ENCODE data around the gene ZNF555. TPM values are rescaled to one million over a fixed set of nuclear protein-coding genes. Genes with fewer than 3 reads are reported as not detected.

Gene ZNF555
- total RNA-seq, 1 donor from 2014 or later = 5.9 TPM

GRCh38 chr19:2845107-2845506 is 3.8 kb downstream of the ZNF555 start:
- TF ChIP-seq, protein P1, sequence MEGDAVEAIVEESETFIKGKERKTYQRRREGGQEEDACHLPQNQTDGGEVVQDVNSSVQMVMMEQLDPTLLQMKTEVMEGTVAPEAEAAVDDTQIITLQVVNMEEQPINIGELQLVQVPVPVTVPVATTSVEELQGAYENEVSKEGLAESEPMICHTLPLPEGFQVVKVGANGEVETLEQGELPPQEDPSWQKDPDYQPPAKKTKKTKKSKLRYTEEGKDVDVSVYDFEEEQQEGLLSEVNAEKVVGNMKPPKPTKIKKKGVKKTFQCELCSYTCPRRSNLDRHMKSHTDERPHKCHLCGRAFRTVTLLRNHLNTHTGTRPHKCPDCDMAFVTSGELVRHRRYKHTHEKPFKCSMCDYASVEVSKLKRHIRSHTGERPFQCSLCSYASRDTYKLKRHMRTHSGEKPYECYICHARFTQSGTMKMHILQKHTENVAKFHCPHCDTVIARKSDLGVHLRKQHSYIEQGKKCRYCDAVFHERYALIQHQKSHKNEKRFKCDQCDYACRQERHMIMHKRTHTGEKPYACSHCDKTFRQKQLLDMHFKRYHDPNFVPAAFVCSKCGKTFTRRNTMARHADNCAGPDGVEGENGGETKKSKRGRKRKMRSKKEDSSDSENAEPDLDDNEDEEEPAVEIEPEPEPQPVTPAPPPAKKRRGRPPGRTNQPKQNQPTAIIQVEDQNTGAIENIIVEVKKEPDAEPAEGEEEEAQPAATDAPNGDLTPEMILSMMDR (IDR thresholded peaks at IDR 0.05) = no peak
- peaks cover 10% of the 10 kb centered on the region for H3K9me3 Mint-ChIP-seq (ENCODE audit: unreplicated experiment)

GRCh38 chr19:2846180-2846894 is 5.1 kb downstream of the ZNF555 start:
- peaks cover 18% of the 10 kb centered on the region for H3K9me3 Mint-ChIP-seq (ENCODE audit: unreplicated experiment)
- H3K4me1 Mint-ChIP-seq (ENCODE audit: unreplicated experiment) = peaks cover 13% of the 10 kb centered on the region
- TF ChIP-seq, protein P1 (IDR thresholded peaks at IDR 0.05) = no peak
- H3K27me3 Mint-ChIP-seq (ENCODE audit: unreplicated experiment) = no peaks in the 10 kb centered on the region
- H3K36me3 Mint-ChIP-seq (ENCODE audit: unreplicated experiment) = peaks cover 33% of the 10 kb centered on the region
- no peak overlapping the region for H3K27ac Mint-ChIP-seq (ENCODE audit: unreplicated experiment)
- DNase-seq (ENCODE audit: extremely low spot score, unreplicated experiment) = no peak
- H3K4me3 Mint-ChIP-seq (ENCODE audit: unreplicated experiment) = no peak overlapping the region

More at GRCh38 chr19:2845107-2845506, 3.8 kb downstream of the ZNF555 start:
- peaks cover 21% of the 10 kb centered on the region for H3K36me3 Mint-ChIP-seq (ENCODE audit: unreplicated experiment)
- H3K4me3 Mint-ChIP-seq (ENCODE audit: unreplicated experiment) = no peak overlapping the region
- no peak overlapping the region for H3K27ac Mint-ChIP-seq (ENCODE audit: unreplicated experiment)
- H3K27me3 Mint-ChIP-seq (ENCODE audit: unreplicated experiment) = no peaks in the 10 kb centered on the region
- peaks cover 13% of the 10 kb centered on the region for H3K4me1 Mint-ChIP-seq (ENCODE audit: unreplicated experiment)
- DNase-seq (ENCODE audit: extremely low spot score, unreplicated experiment) = no peak

DNA sequence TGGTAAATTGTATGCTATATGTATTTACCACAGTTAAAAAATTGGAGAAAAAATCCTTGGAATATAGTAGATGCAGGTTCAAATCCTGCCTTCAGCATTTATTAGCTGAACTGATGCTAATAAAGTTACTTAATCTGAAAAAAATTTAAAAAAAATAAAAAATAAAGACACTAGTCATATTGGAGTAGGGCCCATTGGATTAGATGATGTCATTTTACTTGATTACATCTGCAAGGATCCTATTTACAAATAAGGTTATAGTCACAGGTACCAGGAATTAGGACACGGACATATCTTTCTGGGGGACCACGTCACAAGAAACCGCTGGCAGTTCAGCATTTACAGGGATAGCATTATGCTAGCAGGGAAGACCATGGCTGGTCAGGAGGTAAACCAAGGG is 6.2 kb downstream of the ZNF555 start:
- Mint-ChIP-seq H3K27me3 (ENCODE audit: unreplicated experiment) (no peaks in the 10 kb centered on the region), H3K4me3 (ENCODE audit: unreplicated experiment) (no peak overlapping the region), H3K36me3 (ENCODE audit: unreplicated experiment) (peaks cover 45% of the 10 kb centered on the region), H3K27ac (ENCODE audit: unreplicated experiment) (no peak overlapping the region), H3K4me1 (ENCODE audit: unreplicated experiment) (peaks cover 9% of the 10 kb centered on the region), H3K9me3 (ENCODE audit: unreplicated experiment) (peaks cover 23% of the 10 kb centered on the region)
- TF ChIP-seq, protein P1 (IDR thresholded peaks at IDR 0.05) = no peak
- DNase-seq (ENCODE audit: extremely low spot score, unreplicated experiment) = no peak

GRCh38 chr19:2848616-2849015 is 7.3 kb downstream of the ZNF555 start:
- Mint-ChIP-seq H3K36me3 (ENCODE audit: unreplicated experiment) (peaks cover 54% of the 10 kb centered on the region), H3K4me1 (ENCODE audit: unreplicated experiment) (no peaks in the 10 kb centered on the region), H3K9me3 (ENCODE audit: unreplicated experiment) (peaks cover 30% of the 10 kb centered on the region), H3K4me3 (ENCODE audit: unreplicated experiment) (no peak overlapping the region), H3K27me3 (ENCODE audit: unreplicated experiment) (no peaks in the 10 kb centered on the region), H3K27ac (ENCODE audit: unreplicated experiment) (no peak overlapping the region)
- TF ChIP-seq, protein P1 (IDR thresholded peaks at IDR 0.05) = no peak
- DNase-seq (ENCODE audit: extremely low spot score, unreplicated experiment) = no peak

DNA sequence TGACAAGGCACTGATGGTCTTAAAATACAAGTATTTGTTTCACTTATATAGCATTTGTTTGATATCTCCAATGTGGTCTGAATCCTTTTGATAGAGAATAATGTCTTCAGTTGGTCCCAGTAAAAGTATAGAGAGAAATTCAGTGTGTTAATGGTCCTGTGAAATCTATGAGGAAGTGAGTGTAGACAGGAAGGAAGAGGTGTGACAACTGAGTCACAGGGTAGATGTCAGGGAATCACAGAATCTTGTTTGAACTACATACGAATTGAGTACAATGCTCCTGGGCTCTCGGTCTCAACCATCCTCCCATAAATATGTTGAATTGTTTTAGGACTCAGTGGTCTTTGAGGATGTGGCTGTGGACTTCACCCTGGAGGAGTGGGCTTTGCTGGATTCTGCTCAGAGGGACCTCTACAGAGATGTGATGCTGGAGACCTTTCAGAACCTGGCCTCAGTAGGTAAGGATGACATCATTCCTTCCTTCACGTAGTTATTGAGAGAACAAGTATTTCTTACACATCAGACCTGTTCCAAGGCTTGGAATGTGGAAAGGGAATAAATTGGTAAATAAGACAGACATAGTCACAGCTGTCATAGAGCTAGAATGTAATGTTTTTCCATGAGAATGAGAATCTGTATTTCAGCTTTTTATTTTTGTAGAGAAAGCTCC is 9.1 kb downstream of the ZNF555 start:
- H3K4me1 Mint-ChIP-seq (ENCODE audit: unreplicated experiment) = no peaks in the 10 kb centered on the region
- peaks cover 66% of the 10 kb centered on the region for H3K36me3 Mint-ChIP-seq (ENCODE audit: unreplicated experiment)

More for the DNA sequence above, 9.1 kb downstream of the ZNF555 start:
- Mint-ChIP-seq H3K9me3 (ENCODE audit: unreplicated experiment) (peaks cover 45% of the 10 kb centered on the region), H3K27ac (ENCODE audit: unreplicated experiment) (no peak overlapping the region), H3K4me3 (ENCODE audit: unreplicated experiment) (no peak overlapping the region), H3K27me3 (ENCODE audit: unreplicated experiment) (no peaks in the 10 kb centered on the region)
- DNase-seq (ENCODE audit: extremely low spot score, unreplicated experiment) = no peak
- TF ChIP-seq, protein P1 (IDR thresholded peaks at IDR 0.05) = no peak
